Neural cell (in vitro differentiated cells): ENCODE results near the gene LRRC15. TPM values are rescaled to one million over a fixed set of nuclear protein-coding genes. Genes with fewer than 3 reads are reported as not detected.

Source experiments
- H2AFZ ChIP-seq: fragments of 200-600, 300-800 bp; sonication (generic), shearing (Covaris generic); 2 replicates; pipeline ENCODE4 v1.6.0; 2014; ENCODE audit warnings: low read depth, mild to moderate bottlenecking, antibody characterized with exemption, low read length, moderate library complexity
- H3F3A ChIP-seq: fragments of 200-600 bp; shearing (Covaris generic); 2 replicates; pipeline ENCODE4 v1.6.1; 2016; ENCODE audit warnings: mild to moderate bottlenecking, moderate library complexity, mixed read lengths, antibody characterized with exemption, low read length; ENCODE audit not compliant: insufficient read depth, poor library complexity, severe bottlenecking
- H3K27ac ChIP-seq: fragments of 200-600, 300-800 bp; sonication (generic), shearing (Covaris generic); 2 replicates; pipeline ENCODE4 v1.5.1; 2014; ENCODE audit warnings: mild to moderate bottlenecking, low read length, moderate library complexity
- H3K27me3 ChIP-seq: fragments of 300-800, 200-600 bp; sonication (generic), shearing (Covaris generic); 2 replicates; pipeline ENCODE4 v1.6.0; 2014; ENCODE audit warnings: mild to moderate bottlenecking, low read depth, low read length, moderate library complexity; ENCODE audit not compliant: insufficient read depth
- H3K36me3 ChIP-seq: fragments of 300-800, 200-600 bp; sonication (generic), shearing (Covaris generic); 2 replicates; pipeline ENCODE4 v1.5.1; 2014; ENCODE audit warnings: mild to moderate bottlenecking, antibody characterized with exemption, low read length, moderate library complexity; ENCODE audit not compliant: insufficient read depth
- H3K4me2 ChIP-seq: fragments of 300-800, 200-600 bp; sonication (generic), shearing (Covaris generic); 2 replicates; pipeline ENCODE4 v1.6.0; 2014; ENCODE audit warnings: mild to moderate bottlenecking, low read length
- H3K4me3 ChIP-seq: fragments of 300-800, 200-600 bp; sonication (generic), shearing (Covaris generic); 2 replicates; pipeline ENCODE4 v1.5.1; 2014; ENCODE audit warnings: mild to moderate bottlenecking, low read length, moderate library complexity
- H3K79me2 ChIP-seq: fragments of 200-600 bp; shearing (Covaris generic); replicated peaks from 2 replicates; pipeline ENCODE4 v1.6.0; 2014; ENCODE audit warnings: mild to moderate bottlenecking, low read length, moderate library complexity; ENCODE audit not compliant: insufficient read depth
- H3K9ac ChIP-seq: fragments of 300-800, 200-600 bp; sonication (generic), shearing (Covaris generic); 2 replicates; pipeline ENCODE4 v1.6.1; 2016; ENCODE audit warnings: mild to moderate bottlenecking, low read length, mixed read lengths
- H3K9me2 ChIP-seq: fragments of 200-600 bp; shearing (Covaris generic); 2 replicates; pipeline ENCODE4 v1.6.1; 2016; ENCODE audit warnings: mild to moderate bottlenecking, low read length, mixed read lengths; ENCODE audit not compliant: insufficient read depth
- H3K9me3 ChIP-seq: fragments of 200-600, 300-800 bp; sonication (generic), shearing (Covaris generic); 2 replicates; pipeline ENCODE4 v1.6.1; 2016; ENCODE audit warnings: mild to moderate bottlenecking, mixed run types, low read length, moderate library complexity, mixed read lengths
- H4K20me1 ChIP-seq: fragments of 200-600 bp; shearing (Covaris generic); 2 replicates; pipeline ENCODE4 v1.6.1; 2016; ENCODE audit warnings: mild to moderate bottlenecking, mixed run types; ENCODE audit not compliant: insufficient read depth
- CTCF ChIP-seq: fragments of 450-650 bp; IDR thresholded peaks from 2 replicates; pipeline ENCODE4 v1.5.1; 2014; ENCODE audit warnings: antibody characterized with exemption, mild to moderate bottlenecking, moderate library complexity; ENCODE audit not compliant: poor library complexity, severe bottlenecking
- EP300 ChIP-seq: fragments of 450-650 bp; conservative IDR thresholded peaks from 2 replicates; pipeline ENCODE4 v1.6.1; 2014; ENCODE audit warnings: antibody characterized with exemption, mild to moderate bottlenecking, moderate library complexity; ENCODE audit not compliant: poor library complexity, severe bottlenecking
- EZH2 ChIP-seq: fragments of 200-600, 300-800 bp; shearing (Covaris generic), sonication (generic); IDR thresholded peaks from 2 replicates; pipeline ENCODE4 v1.6.1; 2014; ENCODE audit warnings: antibody characterized with exemption, low read length, borderline replicate concordance, mild to moderate bottlenecking; ENCODE audit not compliant: insufficient read depth, poor library complexity, severe bottlenecking
- MXI1 ChIP-seq: fragments of 450-650 bp; conservative IDR thresholded peaks from 2 replicates; pipeline ENCODE4 v1.6.1; 2014; ENCODE audit warnings: antibody characterized with exemption, mild to moderate bottlenecking; ENCODE audit not compliant: poor library complexity, severe bottlenecking
- POLR2AphosphoS5 ChIP-seq: IDR thresholded peaks from 2 replicates; pipeline ENCODE4 v1.6.1; 2012
- RAD21 ChIP-seq: fragments of 450-650 bp; conservative IDR thresholded peaks from 2 replicates; pipeline ENCODE4 v1.6.1; 2014; ENCODE audit warnings: antibody characterized with exemption, mild to moderate bottlenecking, moderate library complexity
- SMC3 ChIP-seq: fragments of 450-650 bp; conservative IDR thresholded peaks from 2 replicates; pipeline ENCODE4 v1.6.1; 2014; ENCODE audit warnings: antibody characterized with exemption, mild to moderate bottlenecking, moderate library complexity; ENCODE audit not compliant: poor library complexity
- TAF1 ChIP-seq: IDR thresholded peaks from 2 replicates; pipeline ENCODE4 v1.6.1; 2012; ENCODE audit warnings: low read depth
- polyA plus RNA-seq: library from polyadenylated mRNA; depleted of rRNA; stranded (reverse); fragments of >200 nt; gene quantifications from 2 replicates; pipeline ENCODE4 v1.2.3, GENCODE V29; 2014
- TF ChIP-seq, protein P1 (sequence below): IDR thresholded peaks from 2 replicates; pipeline ENCODE4 v1.6.1; 2012; ENCODE audit warnings: borderline replicate concordance

LRRC15 gene
- polyA plus RNA-seq, 1 donor from 2014 or later = not detected

- H3K36me3 ChIP-seq = no peaks in the 10 kb centered on the region
- H3K4me2 ChIP-seq = no peak overlapping the region
- H3K9me3 ChIP-seq = no peaks in the 10 kb centered on the region
- H3K9me2 ChIP-seq = no peaks in the 10 kb centered on the region
- H3K79me2 ChIP-seq = no peaks in the 10 kb centered on the region
- no peaks in the 10 kb centered on the region for H3K27me3 ChIP-seq
- H3K9ac ChIP-seq = no peak overlapping the region
- no peak overlapping the region for H2AFZ ChIP-seq
- H3K4me3 ChIP-seq = no peak overlapping the region
- H4K20me1 ChIP-seq = no peaks in the 10 kb centered on the region
- no peak for TF ChIP-seq MXI1
- no peak for TF ChIP-seq RAD21
- TF ChIP-seq, protein P1, sequence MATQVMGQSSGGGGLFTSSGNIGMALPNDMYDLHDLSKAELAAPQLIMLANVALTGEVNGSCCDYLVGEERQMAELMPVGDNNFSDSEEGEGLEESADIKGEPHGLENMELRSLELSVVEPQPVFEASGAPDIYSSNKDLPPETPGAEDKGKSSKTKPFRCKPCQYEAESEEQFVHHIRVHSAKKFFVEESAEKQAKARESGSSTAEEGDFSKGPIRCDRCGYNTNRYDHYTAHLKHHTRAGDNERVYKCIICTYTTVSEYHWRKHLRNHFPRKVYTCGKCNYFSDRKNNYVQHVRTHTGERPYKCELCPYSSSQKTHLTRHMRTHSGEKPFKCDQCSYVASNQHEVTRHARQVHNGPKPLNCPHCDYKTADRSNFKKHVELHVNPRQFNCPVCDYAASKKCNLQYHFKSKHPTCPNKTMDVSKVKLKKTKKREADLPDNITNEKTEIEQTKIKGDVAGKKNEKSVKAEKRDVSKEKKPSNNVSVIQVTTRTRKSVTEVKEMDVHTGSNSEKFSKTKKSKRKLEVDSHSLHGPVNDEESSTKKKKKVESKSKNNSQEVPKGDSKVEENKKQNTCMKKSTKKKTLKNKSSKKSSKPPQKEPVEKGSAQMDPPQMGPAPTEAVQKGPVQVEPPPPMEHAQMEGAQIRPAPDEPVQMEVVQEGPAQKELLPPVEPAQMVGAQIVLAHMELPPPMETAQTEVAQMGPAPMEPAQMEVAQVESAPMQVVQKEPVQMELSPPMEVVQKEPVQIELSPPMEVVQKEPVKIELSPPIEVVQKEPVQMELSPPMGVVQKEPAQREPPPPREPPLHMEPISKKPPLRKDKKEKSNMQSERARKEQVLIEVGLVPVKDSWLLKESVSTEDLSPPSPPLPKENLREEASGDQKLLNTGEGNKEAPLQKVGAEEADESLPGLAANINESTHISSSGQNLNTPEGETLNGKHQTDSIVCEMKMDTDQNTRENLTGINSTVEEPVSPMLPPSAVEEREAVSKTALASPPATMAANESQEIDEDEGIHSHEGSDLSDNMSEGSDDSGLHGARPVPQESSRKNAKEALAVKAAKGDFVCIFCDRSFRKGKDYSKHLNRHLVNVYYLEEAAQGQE = no peak
- no peak for TF ChIP-seq CTCF
- no peak for TF ChIP-seq POLR2AphosphoS5
- no peak for TF ChIP-seq TAF1
- no peak for TF ChIP-seq EZH2
- no peak for TF ChIP-seq SMC3
- no peak for TF ChIP-seq EP300
- no peaks in the 10 kb centered on the region for H3F3A ChIP-seq
- H3K27ac ChIP-seq = no peak overlapping the region
Measured at GRCh38 chr3:194368918-194369317, 625 bp downstream of the LRRC15 start.

GRCh38 chr3:194367992-194368841, 1.3 kb downstream of the LRRC15 start:
- Histone ChIP-seq H3K79me2 (no peaks in the 10 kb centered on the region), H4K20me1 (no peaks in the 10 kb centered on the region), H3K9ac (no peak overlapping the region), H3F3A (no peaks in the 10 kb centered on the region), H3K9me3 (no peaks in the 10 kb centered on the region), H3K27me3 (no peaks in the 10 kb centered on the region), H3K36me3 (no peaks in the 10 kb centered on the region), H3K9me2 (no peaks in the 10 kb centered on the region), H3K27ac (no peak overlapping the region), H3K4me3 (no peak overlapping the region), H3K4me2 (no peak overlapping the region), H2AFZ (no peak overlapping the region)
- TF ChIP-seq, protein P1 = no peak
- no peak for TF ChIP-seq CTCF
- TF ChIP-seq EP300 = no peak
- TF ChIP-seq EZH2 = no peak
- no peak for TF ChIP-seq SMC3
- TF ChIP-seq MXI1 = no peak
- no peak for TF ChIP-seq RAD21
- no peak for TF ChIP-seq TAF1
- no peak for TF ChIP-seq POLR2AphosphoS5
